T-helper 2 cell treated with Interferon-gamma antibody and Interleukin-4, amounts not matched to agents 100 ng/mL and 5 ng/mL, for 36 hours (primary cell): ENCODE measurements around the gene APOF. TPM values are rescaled to one million over a fixed set of nuclear protein-coding genes. Genes with fewer than 3 reads are reported as not detected.
"Not testable (repeated sequence)": the region's sequence is repeated elsewhere in the genome, so short reads cannot be mapped to it uniquely, and the experiment has no call there.

Source experiments
- intact Hi-C: fragments of 100-400 bp; cut with micrococcal nuclease; formaldehyde crosslinking; loops from one replicate; pipeline ENCODE4 v1.15.1; 2023
- total RNA-seq: library from RNA; stranded (reverse); gene quantifications from 2 replicates; pipeline ENCODE4 v1.2.3, GENCODE V29; 2022

Gene APOF, protein sequence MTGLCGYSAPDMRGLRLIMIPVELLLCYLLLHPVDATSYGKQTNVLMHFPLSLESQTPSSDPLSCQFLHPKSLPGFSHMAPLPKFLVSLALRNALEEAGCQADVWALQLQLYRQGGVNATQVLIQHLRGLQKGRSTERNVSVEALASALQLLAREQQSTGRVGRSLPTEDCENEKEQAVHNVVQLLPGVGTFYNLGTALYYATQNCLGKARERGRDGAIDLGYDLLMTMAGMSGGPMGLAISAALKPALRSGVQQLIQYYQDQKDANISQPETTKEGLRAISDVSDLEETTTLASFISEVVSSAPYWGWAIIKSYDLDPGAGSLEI
- not detected in 2 replicates for total RNA-seq

DNA sequence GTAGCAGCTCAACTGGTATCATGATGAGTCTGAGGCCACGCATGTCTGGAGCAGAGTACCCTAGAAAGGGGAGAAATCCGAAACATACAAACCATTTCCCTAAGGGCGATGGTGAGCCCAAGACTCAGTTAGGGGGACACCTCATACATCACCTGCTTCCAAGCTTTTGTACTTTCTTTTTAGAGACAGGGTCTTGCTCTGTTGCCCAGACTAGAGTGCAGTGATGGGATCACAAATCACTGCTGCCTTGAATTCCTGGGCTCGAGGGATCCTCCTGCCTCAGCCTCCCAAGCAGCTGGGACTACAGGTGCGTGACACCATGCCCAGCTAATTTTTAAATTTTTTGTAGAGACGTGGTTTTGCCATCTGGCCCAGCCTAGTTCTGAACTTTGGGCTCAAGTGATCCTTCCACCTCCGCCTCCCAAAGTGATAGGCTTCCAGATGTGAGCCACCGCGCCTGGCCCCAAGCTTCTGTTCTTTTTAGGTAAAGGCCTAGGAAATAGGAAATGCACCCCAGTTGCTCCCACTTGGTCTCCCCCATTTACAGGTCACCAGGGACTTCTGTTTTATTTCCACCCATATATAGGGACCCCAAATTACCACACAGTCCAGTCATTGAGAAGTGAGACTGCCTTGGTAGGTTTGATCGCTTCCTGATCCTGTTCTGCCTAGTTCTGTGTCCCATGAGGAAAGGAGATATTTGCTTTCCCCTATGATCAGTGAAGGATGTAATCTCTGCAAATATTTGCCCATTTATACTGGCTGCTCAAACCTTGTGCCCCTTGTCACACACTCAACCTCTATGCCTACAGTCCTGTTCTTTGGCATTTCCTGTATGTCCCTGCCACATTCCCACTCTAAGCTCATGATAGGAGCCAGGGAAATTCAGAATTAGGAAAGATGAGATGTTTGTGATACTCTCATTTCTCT lies at the start of gene APOF:
Gene APOF, minus strand, starts transcription at position 728 of the 930 bp plus-strand sequence. Its CDS starts 112 bp downstream, at position 616.
- intact Hi-C loops: no loop called here

DNA sequence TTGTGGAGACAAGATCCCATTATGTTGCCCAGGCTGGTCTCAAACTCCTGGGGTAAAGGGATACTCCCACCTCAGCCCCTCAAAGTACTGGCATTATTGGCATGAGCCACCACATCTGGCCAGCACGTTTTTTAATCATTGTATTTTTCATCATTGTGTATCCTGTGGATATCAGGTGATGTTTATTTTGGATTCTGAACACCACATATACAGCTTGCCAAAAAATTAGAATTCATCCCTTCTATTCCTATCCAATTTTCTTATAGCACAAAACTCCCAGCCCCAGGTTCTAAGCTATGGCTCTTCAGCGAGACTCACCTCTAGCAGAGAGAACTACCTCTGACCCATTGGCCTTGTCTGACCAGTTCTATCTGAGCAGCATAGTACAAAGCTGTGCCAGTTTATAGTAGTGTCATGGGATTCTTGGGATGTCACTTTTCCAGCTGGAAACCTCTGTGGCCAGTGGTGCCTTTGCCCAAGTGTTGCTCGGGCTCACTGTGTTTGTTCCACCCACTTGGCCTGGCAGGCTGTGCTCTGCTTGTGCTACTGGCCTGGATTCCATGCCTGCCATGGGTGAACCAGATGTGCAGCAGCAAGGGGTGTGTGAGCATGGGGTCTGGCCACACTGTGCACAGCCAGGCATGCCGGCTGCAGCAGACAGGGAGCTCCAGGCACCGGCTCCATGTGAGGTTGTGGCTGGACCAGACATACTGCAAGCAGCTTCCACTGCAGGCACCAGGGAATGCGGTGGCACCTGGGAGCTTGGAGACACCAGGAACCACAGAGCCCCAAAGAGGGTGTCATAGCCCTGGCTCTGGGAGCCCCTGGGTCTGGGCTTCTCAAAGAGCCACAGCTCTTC lies 49.4 kb upstream of the APOF start:
- intact Hi-C loops: no loop called here

DNA sequence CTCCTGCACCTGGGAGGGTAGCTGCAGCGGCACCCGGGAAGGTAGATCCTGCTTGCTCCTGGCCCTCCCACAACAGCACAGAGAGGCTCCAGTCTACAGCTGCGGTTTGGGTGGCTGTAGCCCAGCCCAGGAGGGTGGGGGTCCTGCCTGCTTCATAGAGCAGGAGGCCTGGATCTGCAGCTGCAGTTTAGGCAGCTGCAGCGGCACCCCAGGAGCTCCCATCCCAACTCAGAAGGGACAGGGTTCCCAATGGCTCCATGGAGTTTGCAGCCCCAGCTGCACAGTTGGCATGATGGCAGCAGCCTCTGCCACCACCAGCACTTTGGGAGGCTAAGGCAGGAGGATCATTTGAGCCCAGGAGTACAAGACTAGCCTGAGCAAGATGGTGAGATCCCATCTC lies 48.1 kb upstream of the APOF start:
- intact Hi-C loops: no loop called here

- intact Hi-C loops: no loop called here
These were observed 46.3 kb upstream of the APOF start for GRCh38 chr12:56408799-56409417.

DNA sequence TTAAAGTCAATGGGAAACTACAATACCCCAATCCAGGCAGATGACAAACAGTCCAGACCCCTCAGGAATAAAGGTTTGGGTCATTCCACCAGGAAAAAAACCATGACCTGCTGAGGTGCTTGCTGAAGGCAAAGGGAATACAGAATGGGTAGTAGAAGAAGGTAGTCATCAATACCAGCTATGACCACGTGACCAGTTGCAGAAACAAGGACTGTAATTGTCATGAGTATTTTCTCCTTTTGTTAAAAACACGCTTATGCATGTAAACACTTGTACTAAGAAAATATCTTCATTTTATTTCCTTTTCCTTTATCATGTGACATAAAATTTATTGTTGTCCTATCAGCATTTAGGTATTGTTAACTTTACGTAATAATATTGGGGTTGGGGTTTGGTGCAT lies 41.6 kb upstream of the APOF start:
- intact Hi-C loops: not testable (repeated sequence)

GRCh38 chr12:56401612-56402011 lies 39.0 kb upstream of the APOF start:
- intact Hi-C loops: not testable (repeated sequence)

- intact Hi-C loops: not testable (repeated sequence)
These were observed 38.5 kb upstream of the APOF start for GRCh38 chr12:56401125-56401524.

DNA sequence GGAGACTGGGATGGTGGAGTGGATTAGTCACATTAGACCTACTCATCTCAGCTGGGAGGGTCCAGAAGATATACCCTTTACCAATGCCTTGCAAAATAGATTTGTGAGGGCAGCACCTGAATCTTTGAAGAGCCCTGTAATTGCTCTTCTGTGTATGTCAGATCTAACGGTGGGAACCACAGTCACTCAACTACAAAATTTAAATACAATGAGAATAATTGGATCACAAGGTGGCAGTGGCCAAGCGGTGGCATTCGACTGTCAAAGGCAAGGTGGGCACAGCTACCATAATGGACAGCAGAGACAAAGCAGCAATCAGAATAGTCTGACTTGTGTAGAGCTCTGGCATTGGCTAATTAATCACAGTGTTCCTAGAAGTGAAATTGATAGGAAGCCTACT lies 36.8 kb upstream of the APOF start:
- intact Hi-C loops: not testable (repeated sequence)

DNA sequence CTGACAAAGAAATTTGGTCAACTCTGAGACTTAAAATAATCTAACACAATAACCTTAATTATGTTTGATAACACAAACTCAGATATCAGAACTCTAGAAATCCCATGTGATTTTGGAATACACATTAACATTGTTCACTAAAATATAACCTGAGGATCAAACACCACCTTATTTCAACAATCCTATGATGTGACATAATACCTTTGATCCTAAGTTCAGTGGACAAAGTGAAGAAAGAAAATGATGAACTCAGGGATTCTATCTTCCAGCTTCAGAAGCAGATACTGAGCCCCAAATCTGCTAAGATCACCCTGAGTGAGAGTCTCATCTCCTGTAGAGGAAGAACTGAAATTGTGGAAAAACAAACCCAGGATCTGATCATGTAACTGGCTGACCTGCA lies 35.7 kb upstream of the APOF start:
- intact Hi-C loops: no loop called here

DNA sequence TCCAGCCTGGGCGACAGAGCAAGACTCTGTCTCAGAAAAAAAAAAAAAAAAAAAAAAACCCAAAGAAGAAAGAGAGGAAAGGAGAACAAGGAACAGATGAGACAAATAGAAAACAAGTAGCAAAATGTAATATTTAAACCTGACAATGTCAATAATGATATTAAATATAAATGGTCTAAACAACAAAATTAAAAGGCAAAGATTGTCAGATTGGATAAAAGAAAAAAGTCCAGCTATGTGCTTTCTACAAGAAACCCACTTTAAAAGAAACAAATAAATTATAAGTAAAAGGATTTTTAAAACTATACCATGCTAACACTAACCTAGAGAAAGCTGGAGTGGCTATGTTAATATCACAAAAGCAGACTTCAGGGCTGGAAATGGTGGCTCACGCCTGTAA lies 29.7 kb upstream of the APOF start:
- intact Hi-C loops: no loop called here

GRCh38 chr12:56391721-56392120 lies 29.1 kb upstream of the APOF start:
- intact Hi-C loops: no loop called here

- intact Hi-C loops: no loop called here
These were observed 26.8 kb upstream of the APOF start for GRCh38 chr12:56389412-56389811.

DNA sequence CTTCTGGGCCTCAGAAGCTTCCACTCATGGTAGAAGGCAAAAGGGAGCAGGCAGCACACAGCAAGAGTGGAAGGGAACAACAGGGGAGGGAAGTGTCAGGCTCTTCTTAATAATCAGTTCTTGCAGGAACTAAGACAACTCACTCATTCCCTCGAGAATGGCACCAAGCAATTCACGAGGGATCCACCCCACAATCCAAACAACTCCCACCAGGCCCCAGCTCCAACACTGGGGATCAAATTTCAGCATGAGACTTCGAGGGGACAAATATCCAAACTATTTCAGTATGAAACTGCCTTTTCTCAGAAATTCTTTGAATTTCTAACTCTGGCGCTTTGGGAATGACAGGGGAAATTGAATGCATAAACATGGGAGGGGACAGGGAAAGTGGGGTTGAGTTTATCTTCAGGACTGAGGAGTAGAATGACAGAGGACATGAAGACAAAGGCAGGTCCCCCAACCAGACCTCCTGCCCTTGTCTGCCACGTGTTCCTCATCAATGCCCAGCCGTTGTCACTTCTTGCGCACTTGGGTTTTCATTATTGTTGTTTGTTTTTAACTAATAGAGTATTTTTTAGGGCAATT lies 24.6 kb upstream of the APOF start:
- intact Hi-C loops: no loop called here

GRCh38 chr12:56385873-56386272 lies 23.2 kb upstream of the APOF start:
- intact Hi-C loops: no loop called here

- intact Hi-C loops: no loop called here
These were observed 20.0 kb upstream of the APOF start for GRCh38 chr12:56382611-56383010.

GRCh38 chr12:56377989-56378316 lies 15.3 kb upstream of the APOF start:
- intact Hi-C loops: no loop called here

DNA sequence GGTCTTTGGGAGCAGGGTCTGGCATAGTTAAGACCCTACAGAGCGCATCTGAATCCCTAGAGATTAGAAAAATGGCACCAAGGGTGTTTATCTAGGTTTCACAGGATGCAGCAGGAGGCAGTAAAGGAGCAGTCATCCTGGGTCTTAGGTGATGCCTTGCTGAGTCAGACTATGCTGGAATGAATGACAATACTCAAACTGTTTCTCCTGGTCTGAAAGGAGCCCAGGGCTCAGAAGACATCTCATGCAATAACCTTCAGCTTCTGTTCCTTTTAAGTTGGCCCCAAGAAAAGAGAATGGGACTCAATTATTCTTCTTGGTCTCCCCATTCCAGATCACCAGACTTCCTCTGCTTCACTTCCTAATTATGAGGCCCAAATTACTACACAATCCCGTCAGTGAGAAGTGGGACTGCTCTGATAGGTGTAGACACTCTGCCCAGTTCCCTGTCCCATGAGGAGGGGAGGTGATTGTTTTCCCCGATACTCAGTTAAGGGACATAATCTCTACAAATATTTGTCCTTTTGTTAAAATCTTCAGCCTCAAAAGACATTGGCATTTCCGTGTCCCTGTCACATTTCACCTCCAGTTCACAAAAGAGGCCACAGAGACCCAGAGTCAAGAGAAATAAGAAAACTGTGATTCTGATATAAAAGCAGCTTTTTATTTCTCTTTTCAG lies 14.8 kb upstream of the APOF start:
- intact Hi-C loops: no loop called here

DNA sequence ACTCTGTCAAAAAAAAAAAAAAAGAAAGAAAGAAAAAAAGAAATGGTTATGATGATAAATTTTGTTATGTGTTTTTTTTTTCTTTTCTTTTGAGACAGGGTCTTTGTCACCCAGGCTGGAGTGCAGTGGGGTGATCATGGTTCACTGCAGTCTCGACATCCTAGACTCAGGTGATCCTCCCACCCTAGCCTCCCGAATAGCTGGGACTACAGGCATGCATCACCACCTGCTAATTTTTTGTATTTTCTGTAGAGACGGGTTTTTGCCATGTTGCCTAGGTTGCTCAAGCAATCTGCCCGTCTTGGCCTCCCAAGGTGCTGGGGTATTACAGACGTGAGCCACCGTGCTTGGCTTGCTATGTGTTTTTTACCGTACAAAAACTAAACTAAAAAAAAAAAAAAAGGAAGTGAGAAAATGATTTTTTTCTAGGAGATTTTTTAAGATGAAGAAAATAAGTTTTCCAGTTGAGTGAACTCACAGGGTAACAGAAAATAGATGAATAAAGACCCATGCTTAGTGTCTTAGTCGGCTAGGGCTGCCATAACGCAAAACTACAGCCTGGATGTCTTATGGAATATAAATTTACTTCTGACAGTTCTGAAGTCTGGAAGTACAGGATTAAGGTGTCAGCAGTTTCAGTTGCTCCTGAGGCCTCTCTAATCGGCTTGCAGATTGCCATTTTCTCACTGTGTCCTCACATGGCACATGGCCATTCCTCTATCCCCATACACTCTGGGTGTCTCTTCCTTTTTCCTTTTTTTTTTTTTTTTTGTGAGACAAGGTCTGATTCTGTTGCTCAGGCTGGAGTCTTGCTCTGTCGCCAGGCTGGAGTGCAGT lies 13.2 kb upstream of the APOF start:
- intact Hi-C loops: no loop called here
